GM19099 (cell line): ENCODE results near the gene COBL.

Experiments used
- POLR2A ChIP-seq: IDR thresholded peaks from 3 replicates; pipeline ENCODE4 v1.6.1; 2011; ENCODE audit warnings: low read depth; ENCODE audit not compliant: insufficient read length; ENCODE audit errors: extremely low read depth

The COBL gene

DNA sequence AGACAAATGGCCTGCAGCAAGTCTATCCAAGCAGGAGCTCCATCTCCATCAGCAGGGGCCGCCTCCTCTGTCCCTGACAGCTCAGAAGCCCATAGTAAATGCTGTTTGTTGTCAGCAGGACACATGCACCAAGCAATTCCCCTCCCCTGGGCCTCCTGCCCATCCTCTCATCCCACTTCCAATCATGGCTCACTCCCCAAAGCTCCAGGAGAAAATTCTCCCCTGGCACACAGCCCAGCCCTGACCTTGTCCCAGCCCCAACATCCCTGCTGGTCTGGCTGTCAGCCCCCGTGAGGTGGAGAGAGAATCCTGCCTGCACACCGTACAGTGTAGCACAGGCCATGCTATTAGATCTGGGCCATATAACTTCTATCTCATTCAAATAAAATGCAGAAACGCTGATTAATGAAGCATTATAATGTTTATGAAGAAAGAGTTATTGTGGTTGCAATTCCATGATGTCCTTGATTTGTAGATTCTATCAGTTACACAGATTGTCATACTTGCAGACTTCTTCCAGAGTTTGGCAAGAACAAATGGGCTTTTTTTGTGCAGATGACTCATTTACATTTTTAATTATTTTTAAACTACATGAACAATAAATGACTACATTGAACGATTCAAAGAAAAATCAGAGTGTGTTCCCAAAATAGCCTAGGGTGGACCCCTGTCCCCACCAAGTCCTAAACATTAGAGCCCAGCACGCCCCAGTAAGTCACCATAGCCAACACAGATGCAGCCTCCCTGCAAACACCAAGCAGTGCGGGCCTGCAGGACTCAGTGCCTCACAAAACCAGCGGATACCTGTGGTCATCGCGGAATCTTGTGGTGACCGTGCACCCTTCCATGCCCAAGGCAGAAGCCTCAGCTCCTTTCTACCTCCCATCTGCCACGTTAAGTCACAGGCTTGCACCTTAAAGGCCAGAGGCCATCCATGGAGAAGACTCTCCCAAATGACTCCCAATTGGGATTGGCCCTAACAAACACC is 70.1 kb downstream of the COBL start:
- TF ChIP-seq POLR2A = no peak

GRCh38 chr7:51244885-51245284 is 71.7 kb downstream of the COBL start:
- TF ChIP-seq POLR2A = no peak

DNA sequence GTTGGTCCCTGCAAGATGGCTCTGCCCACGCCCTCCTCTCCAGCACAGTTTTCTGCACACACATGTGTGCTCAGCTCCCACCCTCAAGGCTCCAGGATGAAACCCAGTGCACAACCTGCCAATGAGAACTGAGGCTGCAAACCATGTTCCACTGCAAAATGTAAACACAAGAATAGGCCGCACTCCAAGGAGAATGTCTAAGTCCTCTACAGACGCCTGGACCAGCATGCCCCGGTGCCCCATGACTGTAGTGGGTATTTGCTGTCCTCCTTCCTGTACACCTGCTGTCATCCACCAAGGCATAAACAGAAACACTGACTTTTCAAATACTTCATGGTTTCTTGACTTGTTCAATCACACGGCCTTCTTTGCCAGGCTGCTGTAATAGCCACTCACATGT is 72.6 kb downstream of the COBL start:
- TF ChIP-seq POLR2A = no peak

DNA sequence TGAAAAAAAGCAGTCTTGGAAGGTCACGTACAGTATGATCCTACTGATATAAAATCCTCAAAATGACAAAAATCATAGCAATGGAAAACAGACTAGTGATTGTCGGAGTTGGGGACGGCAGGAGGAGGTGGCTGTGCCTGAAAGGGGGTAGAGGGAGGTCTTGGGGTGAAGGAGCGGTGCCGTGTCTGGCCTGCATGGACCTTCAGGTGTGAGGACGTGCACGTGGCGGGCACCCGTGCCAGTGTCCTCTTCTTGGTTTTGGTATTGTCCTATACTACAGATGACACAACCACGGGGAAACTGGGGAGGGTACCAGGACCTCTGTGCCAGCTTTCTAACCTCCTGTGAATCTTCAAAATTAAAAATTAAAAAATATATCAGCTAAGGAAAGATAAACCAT is 73.0 kb downstream of the COBL start:
- TF ChIP-seq POLR2A = no peak

GRCh38 chr7:51242881-51243518 is 73.6 kb downstream of the COBL start:
- TF ChIP-seq POLR2A = no peak

DNA sequence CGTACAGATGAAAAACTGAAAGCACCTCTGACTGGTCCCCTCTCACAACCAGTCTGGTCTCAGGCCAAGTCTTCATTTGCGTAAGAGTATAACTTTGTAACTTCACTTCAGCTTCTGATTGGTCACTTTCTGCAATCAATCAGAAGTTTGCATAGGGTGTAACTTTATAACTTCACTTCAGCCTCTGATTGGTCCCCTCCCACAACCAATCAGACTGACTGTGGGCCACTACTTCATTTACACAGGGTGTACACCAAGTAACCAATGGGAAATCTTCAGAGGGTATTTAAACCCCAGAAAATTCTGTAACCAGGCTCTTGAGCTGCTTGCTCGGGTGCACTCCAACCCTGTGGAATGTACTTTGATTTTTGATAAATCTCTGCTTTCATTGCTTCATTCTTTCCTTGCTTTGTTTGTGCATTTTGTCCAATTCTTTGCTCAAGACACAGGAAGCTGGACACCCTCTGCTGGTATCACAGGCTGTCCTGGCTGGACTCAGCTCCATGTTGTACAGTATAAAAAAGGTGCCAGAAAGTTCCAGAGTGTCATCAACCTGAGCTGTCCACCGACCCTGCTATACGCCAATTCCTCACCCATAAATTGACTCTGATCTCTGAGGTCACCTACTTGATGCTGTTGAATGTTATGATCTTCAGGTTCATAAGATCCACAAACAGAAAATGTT is 74.5 kb downstream of the COBL start:
- TF ChIP-seq POLR2A = no peak

DNA sequence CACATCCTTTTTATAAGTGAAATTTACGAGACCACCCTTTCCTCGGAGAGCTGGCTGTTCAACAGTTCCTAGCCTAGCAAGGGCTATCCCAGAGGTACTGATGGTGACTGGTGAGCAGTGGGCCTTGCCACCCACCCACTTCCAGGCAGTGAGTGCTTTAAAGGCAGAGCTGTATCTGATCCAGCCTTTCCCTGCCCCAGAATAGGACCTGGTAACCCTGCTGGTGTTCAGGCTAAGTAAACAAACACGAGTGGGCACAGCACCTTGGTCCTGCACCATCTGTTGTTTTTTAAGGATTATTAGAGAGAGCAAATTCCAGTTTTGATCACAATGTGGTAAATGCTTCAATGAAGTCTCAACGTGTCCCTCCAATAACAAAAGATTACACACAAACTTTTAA is 75.7 kb downstream of the COBL start:
- TF ChIP-seq POLR2A = no peak

- no peak for TF ChIP-seq POLR2A
Measured at GRCh38 chr7:51239691-51240090, 76.9 kb downstream of the COBL start.

DNA sequence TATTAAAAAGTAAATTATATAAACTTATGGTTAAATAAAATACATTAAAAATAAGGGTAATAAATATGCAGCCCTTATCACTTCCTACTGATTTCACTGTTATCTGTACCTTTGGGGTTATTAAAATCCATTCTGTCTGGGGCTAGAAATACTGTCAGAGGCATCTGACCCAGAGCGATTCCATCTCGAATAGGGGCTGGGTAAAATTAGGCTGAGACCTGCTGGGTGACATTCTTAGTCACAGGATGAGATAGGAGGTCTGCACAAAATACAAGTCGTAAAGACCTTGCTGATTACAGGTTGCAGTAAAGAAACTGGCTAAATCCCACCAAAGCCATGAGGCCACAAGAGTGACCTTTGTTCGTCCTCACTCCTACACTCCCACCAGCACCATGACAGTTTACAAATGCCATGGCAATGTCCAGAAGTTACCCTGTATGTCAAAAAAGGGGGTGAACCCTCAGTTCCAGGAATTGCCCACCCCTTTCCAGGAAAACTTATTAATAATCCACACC is 77.6 kb downstream of the COBL start:
- TF ChIP-seq POLR2A = no peak

GRCh38 chr7:51237446-51238133 is 79.0 kb downstream of the COBL start:
- TF ChIP-seq POLR2A = no peak

DNA sequence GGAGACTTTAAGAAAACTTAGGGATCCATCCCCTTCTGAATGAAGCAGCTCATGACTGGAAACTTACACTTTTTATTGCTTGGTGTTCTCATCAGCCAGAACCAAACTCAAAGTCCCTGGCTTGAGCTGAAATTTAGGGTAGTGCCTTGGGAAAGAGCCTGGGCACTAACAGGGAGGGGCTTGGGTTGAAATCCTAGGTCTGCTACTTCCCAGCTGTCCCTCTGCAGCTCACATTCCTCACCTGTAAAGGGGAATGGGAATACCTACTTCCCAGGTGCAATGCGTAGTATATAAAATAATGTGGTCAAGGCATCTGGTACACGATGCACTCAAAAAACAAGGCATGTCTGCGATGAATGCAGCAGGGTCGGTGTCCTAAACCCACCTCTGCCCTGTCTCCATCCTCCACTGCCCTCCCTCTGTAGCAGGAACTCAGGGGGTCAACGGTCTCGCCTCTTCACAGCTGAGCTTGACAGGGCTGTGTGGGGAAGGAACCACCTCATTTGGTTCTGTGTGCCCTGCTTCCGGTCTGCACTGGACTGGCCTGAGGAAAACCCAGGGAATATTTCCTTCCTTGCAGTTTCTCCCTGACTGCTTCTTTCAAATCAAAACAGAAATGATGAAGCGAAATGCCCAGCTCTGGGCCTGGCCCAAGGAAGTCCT is 80.0 kb downstream of the COBL start:
- no peak for TF ChIP-seq POLR2A

- no peak for TF ChIP-seq POLR2A
Measured at GRCh38 chr7:51235593-51236313, 80.9 kb downstream of the COBL start.

DNA sequence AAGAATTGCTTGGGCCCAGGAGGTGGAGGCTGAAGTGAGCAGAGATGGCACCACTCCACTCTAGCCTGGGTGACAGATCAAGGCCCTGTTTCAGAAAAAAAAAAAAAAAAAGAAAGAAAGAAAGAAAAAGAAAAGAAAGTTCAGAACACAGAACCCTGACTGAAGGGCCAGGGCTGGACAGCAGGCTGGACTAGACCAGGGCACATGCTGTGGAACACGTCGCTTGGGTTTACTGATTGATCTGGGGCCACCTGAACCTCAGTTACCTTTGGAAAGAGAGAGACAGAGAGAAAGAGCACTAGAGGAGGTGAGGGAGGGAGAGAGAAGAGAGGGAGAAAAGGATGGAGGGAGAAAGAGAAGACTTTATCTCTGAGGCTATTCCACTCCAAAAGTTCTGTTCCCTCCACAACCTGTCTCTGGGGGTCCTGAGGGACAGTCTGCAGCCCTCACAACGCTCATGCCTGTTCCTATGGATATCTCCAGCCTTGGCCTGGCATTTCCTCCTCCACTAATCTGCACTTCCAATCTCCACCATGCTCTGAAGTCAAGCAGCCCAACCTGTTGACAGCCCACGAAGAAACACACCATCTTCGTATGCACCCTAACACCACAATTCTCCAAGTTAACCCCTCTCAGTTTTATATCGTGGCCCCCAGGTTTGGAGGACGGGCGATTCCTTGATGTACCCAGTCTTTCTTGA is 81.8 kb downstream of the COBL start:
- TF ChIP-seq POLR2A = no peak
